ENCODE data around the gene CTU2. TPM values are rescaled to one million over a fixed set of nuclear protein-coding genes. Genes with fewer than 3 reads are reported as not detected.

The CTU2 gene
- total and polyA plus RNA-seq, 10 donors: 7.2 to 28.2 (median 15.5) TPM

- Histone ChIP-seq H3K4me1 (peaks cover 0 to 3% (median 0%) of the 10 kb centered on the region in 6 donors), H3K9me3 (no peaks in the 10 kb centered on the region), H3K36me3 (peaks cover 0 to 52% (median under 1%) of the 10 kb centered on the region in 6 donors), H3K27ac (no peak overlapping the region), H3K27me3 (replicated peaks in 1 of 7) (peaks cover 0 to 3% (median 0%) of the 10 kb centered on the region in 7 donors), H3K4me3 (no peak overlapping the region)
- intact Hi-C loops (cut with DNase I; ENCODE audit: low total_unique reads): no loop called here
- TF ChIP-seq CTCF (IDR thresholded peaks at IDR 0.05 in 8 of 11, conservative IDR thresholded peaks at IDR 0.05 in 3 of 11): no peak
- TF ChIP-seq POLR2A (IDR thresholded peaks at IDR 0.05): no peak
- TF ChIP-seq POLR2AphosphoS5 (IDR thresholded peaks at IDR 0.05): no peak
- no peak for DNase-seq
- WGBS, 5 donors: 87 to 94% (median 93%) methylated on average over 17 to 23 of the region's 23 CpGs
Observed at GRCh38 chr16:88671806-88672205, 34.5 kb upstream of the CTU2 start.

- Histone ChIP-seq H3K4me1 (peaks cover 0 to 3% (median 0%) of the 10 kb centered on the region in 6 donors), H3K27me3 (replicated peaks in 1 of 7) (peaks cover 0 to 9% (median 0%) of the 10 kb centered on the region in 7 donors), H3K27ac (no peak overlapping the region), H3K9me3 (no peaks in the 10 kb centered on the region), H3K4me3 (no peak overlapping the region), H3K36me3 (peaks cover 0 to 61% (median 5%) of the 10 kb centered on the region in 6 donors)
- TF ChIP-seq POLR2A (IDR thresholded peaks at IDR 0.05) (no peak), CTCF (IDR thresholded peaks at IDR 0.05 in 8 of 11, conservative IDR thresholded peaks at IDR 0.05 in 3 of 11) (no peak), POLR2AphosphoS5 (IDR thresholded peaks at IDR 0.05) (no peak)
- WGBS, 5 donors: 73 to 88% (median 80%) methylated on average over 11 of the region's 11 CpGs
- DNase-seq: no peak
- intact Hi-C loops (cut with DNase I; ENCODE audit: low total_unique reads): no loop called here
Observed at GRCh38 chr16:88672776-88673175, 33.5 kb upstream of the CTU2 start.

GRCh38 chr16:88673716-88674379 is 32.5 kb upstream of the CTU2 start:
- no peak overlapping the region for H3K27ac ChIP-seq
- DNase-seq: no peak
- H3K27me3 ChIP-seq (replicated peaks in 1 of 7): peaks cover 0 to 20% (median 0%) of the 10 kb centered on the region in 7 donors
- H3K9me3 ChIP-seq: no peaks in the 10 kb centered on the region
- no peak for TF ChIP-seq POLR2A (IDR thresholded peaks at IDR 0.05)
- no peak for TF ChIP-seq POLR2AphosphoS5 (IDR thresholded peaks at IDR 0.05)
- no peak for TF ChIP-seq CTCF (IDR thresholded peaks at IDR 0.05 in 8 of 11, conservative IDR thresholded peaks at IDR 0.05 in 3 of 11)
- H3K4me3 ChIP-seq: no peak overlapping the region
- peaks cover 0 to 3% (median 0%) of the 10 kb centered on the region in 6 donors for H3K4me1 ChIP-seq
- intact Hi-C loops (cut with DNase I; ENCODE audit: low total_unique reads): no loop called here
- 81 to 95% (median 90%) methylated on average over 19 of the region's 19 CpGs for WGBS, 5 donors
- H3K36me3 ChIP-seq: peaks cover 0 to 68% (median 14%) of the 10 kb centered on the region in 6 donors

DNA sequence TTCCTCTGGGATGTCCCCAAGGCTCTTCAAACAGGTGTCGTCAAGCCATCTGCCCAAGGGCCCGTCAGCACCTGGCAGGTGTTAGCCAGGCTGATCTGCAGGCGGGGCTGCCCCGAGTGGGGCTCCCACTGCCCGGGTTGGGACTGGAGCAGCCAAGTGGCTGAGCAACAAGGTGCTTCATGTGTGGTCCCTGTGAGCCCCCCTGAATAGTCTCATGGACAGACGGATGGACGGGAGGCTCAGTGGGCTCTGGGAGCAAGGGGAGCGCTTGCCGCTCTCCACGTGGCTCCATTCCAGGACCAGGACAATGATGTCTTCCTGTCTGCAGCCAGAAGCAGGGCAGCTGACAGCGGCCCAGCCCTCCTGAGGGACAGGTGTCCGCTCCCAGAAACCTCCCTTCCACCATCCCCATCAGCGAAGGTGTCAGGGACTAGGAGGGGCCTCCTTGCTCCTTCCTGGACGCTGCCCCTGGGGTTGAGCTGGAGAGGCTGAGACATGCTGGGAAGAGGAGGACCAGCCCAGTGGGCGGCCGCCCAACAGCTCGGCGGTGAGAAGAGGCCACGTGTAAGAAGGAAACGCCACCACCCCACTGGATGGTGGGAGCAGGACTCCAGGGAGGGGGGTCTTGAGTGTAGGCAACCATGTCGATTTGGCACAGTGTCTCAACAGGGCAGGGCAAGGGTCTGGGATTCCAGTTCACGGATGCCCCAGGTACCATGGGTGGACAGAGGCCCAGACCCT is 29.6 kb upstream of the CTU2 start:
- no peaks in the 10 kb centered on the region for H3K9me3 ChIP-seq
- TF ChIP-seq CTCF (IDR thresholded peaks at IDR 0.05 in 8 of 11, conservative IDR thresholded peaks at IDR 0.05 in 3 of 11): no peak
- TF ChIP-seq POLR2A (IDR thresholded peaks at IDR 0.05): no peak
- TF ChIP-seq POLR2AphosphoS5 (IDR thresholded peaks at IDR 0.05): no peak
- H3K27me3 ChIP-seq (replicated peaks in 1 of 7): peaks cover 0 to 33% (median 7%) of the 10 kb centered on the region in 7 donors
- no peak overlapping the region for H3K27ac ChIP-seq
- H3K36me3 ChIP-seq: peaks cover 0 to 76% (median 15%) of the 10 kb centered on the region in 6 donors
- 80 to 94% (median 86%) methylated on average over 18 to 22 of the region's 22 CpGs for WGBS, 5 donors
- no peak for DNase-seq
- H3K4me1 ChIP-seq: peaks cover 11 to 21% (median 18%) of the 10 kb centered on the region in 6 donors
- intact Hi-C loops (cut with DNase I; ENCODE audit: low total_unique reads): no loop called here
- H3K4me3 ChIP-seq: no peak overlapping the region

All from spleen (tissue), 11 donors.